Neuronal stem cell (in vitro differentiated cells): ENCODE data around the gene DGCR6L.
"Not testable (repeated sequence)": the region's sequence is repeated elsewhere in the genome, so short reads cannot be mapped to it uniquely, and the experiment has no call there.

Experiments used
- DNase-seq: peaks from one replicate; pipeline ENCODE4 v3.0.0-alpha.2; 2013; ENCODE audit warnings: low spot score
- H2AFZ ChIP-seq: one replicate; pipeline ENCODE4 v1.6.1; 2013; ENCODE audit warnings: mild to moderate bottlenecking, low read length, inconsistent platforms
- H2AK5ac ChIP-seq: 2 replicates; pipeline ENCODE4 v1.6.1; 2013; ENCODE audit warnings: low read depth, mild to moderate bottlenecking, inconsistent platforms, low read length, moderate library complexity, mixed read lengths
- H2BK120ac ChIP-seq: 2 replicates; pipeline ENCODE4 v1.6.1; 2013; ENCODE audit warnings: low read depth, mild to moderate bottlenecking, inconsistent platforms, low read length, moderate library complexity, mixed read lengths
- H2BK12ac ChIP-seq: one replicate; pipeline ENCODE4 v1.6.1; 2013; ENCODE audit warnings: low read length, inconsistent platforms
- H2BK15ac ChIP-seq: 2 replicates; pipeline ENCODE4 v1.6.1; 2013; ENCODE audit warnings: mild to moderate bottlenecking, low read length, inconsistent platforms, mixed read lengths
- H2BK5ac ChIP-seq: one replicate; pipeline ENCODE4 v1.6.1; 2013; ENCODE audit warnings: inconsistent platforms, mild to moderate bottlenecking, low read length, moderate library complexity
- H3K14ac ChIP-seq: one replicate; pipeline ENCODE4 v1.6.1; 2013; ENCODE audit warnings: low read length, inconsistent platforms
- H3K18ac ChIP-seq: 2 replicates; pipeline ENCODE4 v1.6.1; 2013; ENCODE audit warnings: low read length, inconsistent platforms
- H3K23ac ChIP-seq: 2 replicates; pipeline ENCODE4 v1.6.1; 2013; ENCODE audit warnings: low read depth, mild to moderate bottlenecking, mixed read lengths, low read length, inconsistent platforms; ENCODE audit not compliant: poor library complexity
- H3K27ac ChIP-seq: replicated peaks from 3 replicates; pipeline ENCODE4 v1.5.1; 2013; ENCODE audit warnings: low read length, inconsistent platforms
- H3K27me3 ChIP-seq, 3 experiments: 2 replicates each; pipeline ENCODE4 v1.6.1; 2013; ENCODE audit warnings: low read length in 3 of 3, mild to moderate bottlenecking in 2 of 3, inconsistent platforms in 1 of 3, low read depth in 1 of 3, mixed read lengths in 1 of 3, moderate library complexity in 1 of 3; ENCODE audit not compliant: control insufficient read depth in 3 of 3, insufficient read depth in 3 of 3
- H3K36me3 ChIP-seq, 2 donors: replicated peaks in 1 of 2; 2 replicates each; pipeline ENCODE4 v1.6.1; 2013; ENCODE audit warnings: low read length in 2 of 2; ENCODE audit not compliant: control insufficient read depth in 2 of 2, insufficient read depth in 2 of 2
- H3K4ac ChIP-seq: 2 replicates; pipeline ENCODE4 v1.6.1; 2013; ENCODE audit warnings: inconsistent platforms, mild to moderate bottlenecking, low read length, moderate library complexity
- H3K4me1 ChIP-seq, 2 donors: 1 replicate in 1 of 2; 2 replicates in 1 of 2; pipeline ENCODE4 v1.6.1; 2013; ENCODE audit warnings: low read length in 2 of 2, low read depth in 1 of 2; ENCODE audit not compliant: control insufficient read depth in 2 of 2, insufficient read depth in 1 of 2
- H3K4me2 ChIP-seq: one replicate; pipeline ENCODE4 v1.6.1; 2013; ENCODE audit warnings: mild to moderate bottlenecking, low read length, inconsistent platforms; ENCODE audit not compliant: insufficient read depth, poor library complexity, severe bottlenecking
- H3K4me3 ChIP-seq, 2 donors: 2 replicates each; pipeline ENCODE4 v1.5.1; 2013; ENCODE audit warnings: low read length in 2 of 2, mild to moderate bottlenecking in 2 of 2, inconsistent platforms in 1 of 2, moderate library complexity in 1 of 2
- H3K79me1 ChIP-seq: one replicate; pipeline ENCODE4 v1.6.1; 2013; ENCODE audit warnings: low read depth, mild to moderate bottlenecking, inconsistent platforms, low read length, moderate library complexity
- H3K9ac ChIP-seq: one replicate; pipeline ENCODE4 v1.6.1; 2013; ENCODE audit warnings: mild to moderate bottlenecking, low read depth, low read length, inconsistent platforms; ENCODE audit not compliant: poor library complexity
- H3K9me3 ChIP-seq, 2 donors: replicated peaks in 1 of 2; 2 replicates each; pipeline versions ENCODE3 to v1.6.1; 2013; ENCODE audit warnings: low read length in 2 of 2, mild to moderate bottlenecking in 2 of 2, inconsistent platforms in 1 of 2, low read depth in 1 of 2, mixed read lengths in 1 of 2, moderate library complexity in 1 of 2; ENCODE audit not compliant: control insufficient read depth in 2 of 2, insufficient read depth in 1 of 2
- H4K8ac ChIP-seq: one replicate; pipeline ENCODE4 v1.6.1; 2013; ENCODE audit warnings: low read depth, mild to moderate bottlenecking, inconsistent platforms, low read length, moderate library complexity
- H4K91ac ChIP-seq: one replicate; pipeline ENCODE4 v1.6.1; 2013; ENCODE audit warnings: low read length, low read depth, mild to moderate bottlenecking, inconsistent platforms; ENCODE audit not compliant: poor library complexity
- WGBS, 2 donors: extraction: QIAGEN DNeasy Blood & Tissue Kit; methylation state at CpG; one replicate each; pipeline ENCODE4 v1.1.7; 2013; ENCODE audit warnings: missing lambda C conversion rate in 2 of 2, mixed read lengths in 1 of 2; ENCODE audit not compliant: insufficient read length in 2 of 2, insufficient replicate concordance in 1 of 2; ENCODE audit errors: extremely low coverage in 2 of 2; 5-methylcytosine and 5-hydroxymethylcytosine counted together

Gene DGCR6L

GRCh38 chr22:20306646-20307447, 13.0 kb downstream of the DGCR6L start:
- not testable (repeated sequence) for H2AFZ ChIP-seq, H3K4ac ChIP-seq, H2BK15ac ChIP-seq, H2BK120ac ChIP-seq, H3K14ac ChIP-seq, H2AK5ac ChIP-seq, H2BK5ac ChIP-seq, H3K4me3 ChIP-seq, H3K9me3 ChIP-seq, H3K4me1 ChIP-seq, H2BK12ac ChIP-seq, H3K9ac ChIP-seq, H3K79me1 ChIP-seq, DNase-seq, H3K18ac ChIP-seq, H3K23ac ChIP-seq, H4K8ac ChIP-seq, H3K27ac ChIP-seq, H3K36me3 ChIP-seq, H4K91ac ChIP-seq, H3K4me2 ChIP-seq
- no CpG with 5 or more reads among the region's 21 CpGs for WGBS, 2 donors
- H3K27me3 ChIP-seq, result peaks cover 0 to 11% (median under 1%) of the 10 kb centered on the region in 3 experiments

DNA sequence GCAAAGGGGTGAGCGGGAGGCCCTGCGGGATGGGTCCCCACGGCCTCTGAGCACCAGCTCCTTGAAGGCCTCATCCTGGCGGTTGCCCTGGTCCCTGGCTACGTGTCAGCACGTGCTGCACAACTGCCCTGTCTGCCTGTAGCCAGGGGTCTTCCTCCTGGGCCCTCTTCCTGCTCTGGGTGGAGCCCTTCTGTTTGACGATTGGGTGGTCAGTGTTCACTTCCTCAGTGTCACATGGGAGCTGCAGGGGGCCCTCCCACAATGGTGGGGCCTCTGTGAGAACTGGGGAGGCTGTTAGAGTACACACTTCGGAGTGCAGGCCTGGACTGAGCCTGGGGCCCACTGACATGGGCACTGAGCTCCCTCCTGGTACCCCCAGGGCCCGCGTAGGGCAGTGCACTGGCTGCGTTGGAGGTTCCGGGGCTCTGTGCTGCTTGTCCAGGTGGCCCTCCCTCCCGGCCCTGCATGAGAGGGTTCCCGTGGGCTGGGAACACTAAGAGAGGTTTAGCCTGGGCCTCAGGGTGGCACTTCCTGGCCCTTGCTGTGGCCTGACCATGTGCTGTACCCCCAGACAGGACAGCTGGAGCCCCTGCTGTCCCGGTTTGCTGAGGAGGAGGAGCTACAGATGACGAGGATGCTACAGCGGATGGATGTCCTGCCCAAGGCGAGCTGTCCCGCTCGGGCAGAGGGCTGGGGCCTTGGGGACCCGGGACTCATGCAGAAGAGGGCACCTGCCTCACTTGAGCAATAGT, 13.8 kb downstream of the DGCR6L start:
- Histone ChIP-seq H4K91ac (no peak overlapping the region), H2BK5ac (no peak overlapping the region), H2AFZ (peak overlapping the region; percentile 66), H3K4me3 (no peak overlapping the region), H3K14ac (no peak overlapping the region), H2BK15ac (no peak overlapping the region), H3K79me1 (peaks cover 2% of the 10 kb centered on the region), H3K27me3 (peaks cover 0 to 19% (median 5%) of the 10 kb centered on the region in 3 experiments), H2AK5ac (peak overlapping the region; percentile 40), H4K8ac (no peak overlapping the region), H2BK12ac (no peak overlapping the region), H3K27ac (no peak overlapping the region), H3K4me1 (no peaks in the 10 kb centered on the region), H2BK120ac (no peak overlapping the region), H3K9me3 (no peaks in the 10 kb centered on the region), H3K36me3 (no peaks in the 10 kb centered on the region), H3K4ac (no peak overlapping the region), H3K18ac (no peak overlapping the region), H3K23ac (no peak overlapping the region), H3K4me2 (no peak overlapping the region), H3K9ac (no peak overlapping the region)
- WGBS, 2 donors, result no CpG with 5 or more reads among the region's 21 CpGs
- no peak for DNase-seq

- H3K4me2 ChIP-seq, H3K9ac ChIP-seq, H3K4ac ChIP-seq, H3K27ac ChIP-seq, DNase-seq, H3K14ac ChIP-seq, H4K8ac ChIP-seq, H3K36me3 ChIP-seq, H3K18ac ChIP-seq, H2BK12ac ChIP-seq, H3K4me3 ChIP-seq, H3K9me3 ChIP-seq, H2AK5ac ChIP-seq, H2BK5ac ChIP-seq, H2BK15ac ChIP-seq, H4K91ac ChIP-seq, H3K23ac ChIP-seq, H3K79me1 ChIP-seq, H3K4me1 ChIP-seq, H2BK120ac ChIP-seq: not testable (repeated sequence)
- Histone ChIP-seq H3K27me3 (peaks cover 0 to 25% (median 10%) of the 10 kb centered on the region in 3 experiments), H2AFZ (peak overlapping the region; percentile 66)
- WGBS, 2 donors, result no CpG with 5 or more reads among the region's 12 CpGs
These were observed 14.5 kb downstream of the DGCR6L start for GRCh38 chr22:20305230-20305893.

DNA sequence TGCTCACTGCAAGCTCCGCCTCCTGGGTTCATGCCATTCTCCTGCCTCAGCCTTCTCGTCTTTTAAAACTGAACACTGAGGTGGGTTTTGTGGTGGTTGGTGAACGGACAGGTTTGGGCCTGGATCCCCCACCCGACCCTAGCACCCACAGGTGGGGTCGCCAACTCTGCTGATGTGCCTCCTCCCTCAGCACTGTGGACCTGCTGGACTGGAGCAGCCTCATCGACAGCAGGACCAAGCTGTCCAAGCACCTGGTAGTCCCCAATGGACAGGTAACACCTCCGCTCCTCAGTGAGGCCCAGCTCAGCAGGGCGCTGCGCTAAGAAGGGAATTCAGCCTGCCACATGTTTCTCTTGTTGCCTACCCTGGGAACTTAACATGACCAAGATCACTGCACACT, 15.2 kb downstream of the DGCR6L start:
- no peak overlapping the region for H4K91ac ChIP-seq
- no peak overlapping the region for H2BK5ac ChIP-seq
- H3K14ac ChIP-seq, result no peak overlapping the region
- no peaks in the 10 kb centered on the region for H3K4me1 ChIP-seq
- H2BK12ac ChIP-seq, result no peak overlapping the region
- no peak overlapping the region for H2AK5ac ChIP-seq
- WGBS, 2 donors, result no CpG with 5 or more reads among the region's 9 CpGs
- H3K9ac ChIP-seq, result no peak overlapping the region
- H3K9me3 ChIP-seq, result no peaks in the 10 kb centered on the region
- peak overlapping the region; percentile 28 for H3K18ac ChIP-seq
- no peak overlapping the region for H4K8ac ChIP-seq
- DNase-seq, result no peak
- no peak overlapping the region for H2AFZ ChIP-seq
- H3K23ac ChIP-seq, result no peak overlapping the region
- H3K36me3 ChIP-seq, result no peaks in the 10 kb centered on the region
- no peak overlapping the region for H3K4ac ChIP-seq
- H2BK15ac ChIP-seq, result no peak overlapping the region
- peaks cover 0 to 31% (median 17%) of the 10 kb centered on the region in 3 experiments for H3K27me3 ChIP-seq
- no peak overlapping the region for H2BK120ac ChIP-seq
- H3K27ac ChIP-seq, result no peak overlapping the region
- H3K79me1 ChIP-seq, result peaks cover 2% of the 10 kb centered on the region
- H3K4me3 ChIP-seq, result no peak overlapping the region
- no peak overlapping the region for H3K4me2 ChIP-seq
